RPMI8226 (cell line): ENCODE results near the gene FGF8.

Source experiments
- DNase-seq: peaks from one replicate; pipeline ENCODE4 v3.0.0-alpha.2; 2015

The FGF8 gene

GRCh38 chr10:101725296-101726114 lies 50.4 kb downstream of the FGF8 start:
- no peak for DNase-seq

GRCh38 chr10:101724446-101724845 lies 51.5 kb downstream of the FGF8 start:
- no peak for DNase-seq

GRCh38 chr10:101723176-101723575 lies 52.7 kb downstream of the FGF8 start:
- DNase-seq: no peak

- DNase-seq: no peak
Measured at GRCh38 chr10:101721806-101722205, 54.1 kb downstream of the FGF8 start.

GRCh38 chr10:101720606-101721230 lies 55.2 kb downstream of the FGF8 start:
- DNase-seq: no peak
